HG03520 (cell line): ENCODE results near the gene HOXA10.

Experiments
- ATAC-seq: cut with Tn5 transposase; IDR thresholded peaks from one replicate; pipeline ENCODE4 v1.9.1; 2021; ENCODE audit warnings: mild to moderate bottlenecking, moderate library complexity; ENCODE audit not compliant: unreplicated experiment

Gene HOXA10

GRCh38 chr7:27191833-27192545 lies 17.9 kb upstream of the HOXA10 start:
- no peak for ATAC-seq

- ATAC-seq, result no peak
These were observed 17.1 kb upstream of the HOXA10 start for GRCh38 chr7:27191161-27191731.

- no peak for ATAC-seq
These were observed 16.1 kb upstream of the HOXA10 start for GRCh38 chr7:27189997-27190748.

GRCh38 chr7:27189295-27189996 lies 15.3 kb upstream of the HOXA10 start:
- ATAC-seq, result no peak

- no peak for ATAC-seq
These were observed 14.5 kb upstream of the HOXA10 start for GRCh38 chr7:27188386-27189294.

GRCh38 chr7:27187475-27188385 lies 13.6 kb upstream of the HOXA10 start:
- no peak for ATAC-seq

- no peak for ATAC-seq
These were observed 12.8 kb upstream of the HOXA10 start for GRCh38 chr7:27186668-27187474.

- no peak for ATAC-seq
These were observed 11.9 kb upstream of the HOXA10 start for GRCh38 chr7:27185854-27186667.

GRCh38 chr7:27185013-27185853 lies 11.1 kb upstream of the HOXA10 start, which contains the start of gene HOXA11:
Gene HOXA11, minus strand, starts transcription at chr7:27185232. Its CDS starts 88 bp downstream, at chr7:27185144.
- ATAC-seq, result no peak

GRCh38 chr7:27184337-27185012 lies 10.4 kb upstream of the HOXA10 start:
- ATAC-seq, result no peak

- ATAC-seq, result no peak
These were observed 9.7 kb upstream of the HOXA10 start for GRCh38 chr7:27183682-27184336.

GRCh38 chr7:27182861-27183681 lies 9.0 kb upstream of the HOXA10 start:
- no peak for ATAC-seq

GRCh38 chr7:27182285-27182841 lies 8.2 kb upstream of the HOXA10 start:
- no peak for ATAC-seq

GRCh38 chr7:27181795-27182275 lies 7.7 kb upstream of the HOXA10 start:
- ATAC-seq, result no peak
